Measurements from ENCODE around the gene NPBWR2.

DNA sequence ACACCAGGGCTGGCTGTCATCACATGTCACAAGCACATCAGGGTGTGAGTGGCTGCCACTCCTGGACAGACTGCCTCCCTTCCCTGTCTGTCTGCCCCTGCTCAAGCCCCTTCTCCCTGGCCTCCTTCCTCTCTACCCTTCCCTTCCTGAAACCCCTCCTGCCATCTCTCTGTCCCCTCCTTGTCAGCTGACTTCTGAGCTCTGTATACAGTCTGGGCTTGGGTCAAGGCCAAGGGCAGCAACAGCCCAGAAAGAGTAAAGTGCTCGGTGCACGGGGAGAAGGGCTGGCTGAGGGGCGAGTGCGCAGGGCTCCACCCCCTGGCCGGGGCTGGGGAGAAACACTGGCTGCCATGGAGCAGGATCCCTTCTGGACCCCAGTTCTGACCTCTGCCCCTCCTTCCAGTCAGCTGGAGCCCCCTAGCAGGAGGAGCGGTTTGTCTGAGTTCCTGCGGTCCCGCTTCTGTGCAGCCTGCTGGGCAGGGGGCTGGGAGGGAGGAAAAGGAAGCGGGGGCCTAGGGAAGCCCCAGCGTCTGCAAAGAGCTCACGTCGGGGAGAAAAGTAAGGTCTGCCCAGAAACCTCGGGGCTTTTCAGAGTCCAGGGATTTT, 25.1 kb downstream of the NPBWR2 start:
- TF ChIP-seq, protein P1, sequence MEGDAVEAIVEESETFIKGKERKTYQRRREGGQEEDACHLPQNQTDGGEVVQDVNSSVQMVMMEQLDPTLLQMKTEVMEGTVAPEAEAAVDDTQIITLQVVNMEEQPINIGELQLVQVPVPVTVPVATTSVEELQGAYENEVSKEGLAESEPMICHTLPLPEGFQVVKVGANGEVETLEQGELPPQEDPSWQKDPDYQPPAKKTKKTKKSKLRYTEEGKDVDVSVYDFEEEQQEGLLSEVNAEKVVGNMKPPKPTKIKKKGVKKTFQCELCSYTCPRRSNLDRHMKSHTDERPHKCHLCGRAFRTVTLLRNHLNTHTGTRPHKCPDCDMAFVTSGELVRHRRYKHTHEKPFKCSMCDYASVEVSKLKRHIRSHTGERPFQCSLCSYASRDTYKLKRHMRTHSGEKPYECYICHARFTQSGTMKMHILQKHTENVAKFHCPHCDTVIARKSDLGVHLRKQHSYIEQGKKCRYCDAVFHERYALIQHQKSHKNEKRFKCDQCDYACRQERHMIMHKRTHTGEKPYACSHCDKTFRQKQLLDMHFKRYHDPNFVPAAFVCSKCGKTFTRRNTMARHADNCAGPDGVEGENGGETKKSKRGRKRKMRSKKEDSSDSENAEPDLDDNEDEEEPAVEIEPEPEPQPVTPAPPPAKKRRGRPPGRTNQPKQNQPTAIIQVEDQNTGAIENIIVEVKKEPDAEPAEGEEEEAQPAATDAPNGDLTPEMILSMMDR (IDR thresholded peaks at IDR 0.05; ENCODE audit: low read length): peak; percentile 14; the same call in 1 of the 2 replicates
- TF ChIP-seq EZH2 (IDR thresholded peaks at IDR 0.05; ENCODE audit: borderline replicate concordance, low read length): no peak
